Transverse colon (tissue), 4 donors: ENCODE results near the gene USP34.

Experiments used
- EP300 ChIP-seq: sonication (generic); formaldehyde crosslinking; IDR thresholded peaks from one replicate; pipeline ENCODE4 v1.6.1; 2017; ENCODE audit warnings: antibody characterized with exemption, low read depth
- POLR2A ChIP-seq: fragments of 450-650 bp; IDR thresholded peaks from one replicate; pipeline ENCODE4 v1.6.1; 2016; ENCODE audit warnings: antibody characterized with exemption, mild to moderate bottlenecking, moderate library complexity
- POLR2AphosphoS5 ChIP-seq, 3 donors: sonication (generic); formaldehyde crosslinking; IDR thresholded peaks; one replicate each; pipeline ENCODE4 v1.6.1; 2016; ENCODE audit warnings: antibody characterized with exemption in 3 of 3
- TF ChIP-seq, protein P1 (sequence below), 5 experiments: fragments of 200-600 bp in 3 of 5; fragments of 450-650 bp in 2 of 5; sonication (generic) in 3 of 5; IDR thresholded peaks; 1 replicate in 2 of 5; 2 replicates in 3 of 5; pipeline ENCODE4 v1.5.1; 2016 to 2017; ENCODE audit warnings: antibody characterized with exemption in 5 of 5, inconsistent platforms in 3 of 5, mild to moderate bottlenecking in 2 of 5, moderate library complexity in 1 of 5

DNA sequence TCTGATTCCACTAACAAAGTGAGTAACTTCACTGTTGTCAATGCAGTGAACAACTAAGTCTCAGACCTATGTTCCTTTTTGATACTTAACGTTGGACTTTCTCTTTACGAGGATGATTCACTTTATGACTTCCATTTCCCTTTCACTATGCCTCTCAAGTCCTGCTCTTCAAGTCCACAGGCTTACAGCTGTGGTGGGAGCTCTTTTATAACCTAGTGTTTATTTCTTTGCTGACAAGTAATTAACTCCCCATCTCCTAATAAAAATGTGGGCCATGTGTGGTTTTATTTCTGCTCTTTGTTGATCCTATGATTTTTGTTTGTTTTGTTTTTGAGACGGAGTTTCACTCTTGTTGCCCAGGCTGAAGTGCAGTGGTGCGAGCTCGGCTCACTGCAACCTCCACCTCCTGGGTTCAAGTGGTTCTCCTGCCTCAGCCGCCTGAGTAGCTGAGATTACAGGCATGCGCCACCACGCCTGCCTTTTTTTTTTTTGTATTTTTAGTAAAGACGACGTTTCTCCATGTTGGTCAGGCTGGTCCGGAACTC, 142.1 kb downstream of the USP34 start:
- TF ChIP-seq, protein P1, sequence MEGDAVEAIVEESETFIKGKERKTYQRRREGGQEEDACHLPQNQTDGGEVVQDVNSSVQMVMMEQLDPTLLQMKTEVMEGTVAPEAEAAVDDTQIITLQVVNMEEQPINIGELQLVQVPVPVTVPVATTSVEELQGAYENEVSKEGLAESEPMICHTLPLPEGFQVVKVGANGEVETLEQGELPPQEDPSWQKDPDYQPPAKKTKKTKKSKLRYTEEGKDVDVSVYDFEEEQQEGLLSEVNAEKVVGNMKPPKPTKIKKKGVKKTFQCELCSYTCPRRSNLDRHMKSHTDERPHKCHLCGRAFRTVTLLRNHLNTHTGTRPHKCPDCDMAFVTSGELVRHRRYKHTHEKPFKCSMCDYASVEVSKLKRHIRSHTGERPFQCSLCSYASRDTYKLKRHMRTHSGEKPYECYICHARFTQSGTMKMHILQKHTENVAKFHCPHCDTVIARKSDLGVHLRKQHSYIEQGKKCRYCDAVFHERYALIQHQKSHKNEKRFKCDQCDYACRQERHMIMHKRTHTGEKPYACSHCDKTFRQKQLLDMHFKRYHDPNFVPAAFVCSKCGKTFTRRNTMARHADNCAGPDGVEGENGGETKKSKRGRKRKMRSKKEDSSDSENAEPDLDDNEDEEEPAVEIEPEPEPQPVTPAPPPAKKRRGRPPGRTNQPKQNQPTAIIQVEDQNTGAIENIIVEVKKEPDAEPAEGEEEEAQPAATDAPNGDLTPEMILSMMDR (IDR thresholded peaks at IDR 0.05) = no peak
- TF ChIP-seq EP300 (no peak), POLR2A (no peak), POLR2AphosphoS5 (IDR thresholded peaks at IDR 0.05) (peak in 2 of 3 donors; percentile 65 to 70)
